H9 (cell line): ENCODE data around the gene ARFGEF3. TPM values are rescaled to one million over a fixed set of nuclear protein-coding genes. Genes with fewer than 3 reads are reported as not detected.

Experiments used
- DNase-seq: peaks from one replicate; pipeline ENCODE4 v3.0.0-alpha.2; 2017
- H2AFZ ChIP-seq: one replicate; pipeline ENCODE4 v1.6.1; 2013; ENCODE audit warnings: mild to moderate bottlenecking, low read length, control low read depth, moderate library complexity
- H2AK5ac ChIP-seq: 2 replicates; pipeline ENCODE4 v1.6.1; 2013; ENCODE audit warnings: low read length, control low read depth, mixed read lengths; ENCODE audit not compliant: insufficient read length
- H2BK120ac ChIP-seq: one replicate; pipeline ENCODE4 v1.6.1; 2013; ENCODE audit warnings: low read depth, mild to moderate bottlenecking, low read length, control low read depth, inconsistent platforms; ENCODE audit not compliant: poor library complexity, severe bottlenecking
- H2BK12ac ChIP-seq: 2 replicates; pipeline ENCODE4 v1.6.1; 2013; ENCODE audit warnings: low read length, control low read depth, mixed read lengths, low read depth; ENCODE audit not compliant: insufficient read length
- H2BK15ac ChIP-seq: 2 replicates; pipeline ENCODE4 v1.6.1; 2013; ENCODE audit warnings: low read depth, low read length, control low read depth
- H2BK20ac ChIP-seq: one replicate; pipeline ENCODE4 v1.6.1; 2013; ENCODE audit warnings: low read depth, mild to moderate bottlenecking, low read length, control low read depth, inconsistent platforms; ENCODE audit not compliant: poor library complexity, severe bottlenecking
- H2BK5ac ChIP-seq: 2 replicates; pipeline ENCODE4 v1.6.1; 2013; ENCODE audit warnings: low read length, control low read depth, mixed read lengths; ENCODE audit not compliant: insufficient read length
- H3K14ac ChIP-seq: 2 replicates; pipeline ENCODE4 v1.6.1; 2013; ENCODE audit warnings: low read length, control low read depth; ENCODE audit not compliant: insufficient read depth
- H3K18ac ChIP-seq: 2 replicates; pipeline ENCODE4 v1.6.1; 2013; ENCODE audit warnings: low read depth, mild to moderate bottlenecking, mixed read lengths, low read length, control low read depth; ENCODE audit not compliant: insufficient read length
- H3K23ac ChIP-seq: 2 replicates; pipeline ENCODE4 v1.6.1; 2013; ENCODE audit warnings: low read length, control low read depth, mixed read lengths, low read depth; ENCODE audit not compliant: insufficient read length
- H3K23me2 ChIP-seq: 2 replicates; pipeline ENCODE4 v1.6.1; 2013; ENCODE audit warnings: low read depth, mild to moderate bottlenecking, mixed read lengths, low read length, control low read depth; ENCODE audit not compliant: insufficient read length, poor library complexity, severe bottlenecking
- H3K27ac ChIP-seq: 2 replicates; pipeline ENCODE4 v1.5.1; 2013; ENCODE audit warnings: low read length, control low read depth, mixed read lengths, low read depth; ENCODE audit not compliant: insufficient read length
- H3K27me3 ChIP-seq: 2 replicates; pipeline ENCODE4 v1.6.1; 2013; ENCODE audit warnings: low read length, control low read depth, inconsistent platforms; ENCODE audit not compliant: insufficient read depth
- H3K4ac ChIP-seq: 2 replicates; pipeline ENCODE4 v1.6.1; 2013; ENCODE audit warnings: low read depth, mild to moderate bottlenecking, control low read depth, inconsistent platforms, low read length, moderate library complexity
- H3K4me1 ChIP-seq: 2 replicates; pipeline ENCODE4 v1.6.1; 2013; ENCODE audit warnings: low read length, control low read depth, inconsistent platforms; ENCODE audit not compliant: insufficient read depth
- H3K4me2 ChIP-seq: 2 replicates; pipeline ENCODE4 v1.6.1; 2013; ENCODE audit warnings: low read length, control low read depth, mixed read lengths; ENCODE audit not compliant: insufficient read length, insufficient read depth
- H3K56ac ChIP-seq: 2 replicates; pipeline ENCODE4 v1.6.1; 2013; ENCODE audit warnings: low read depth, mild to moderate bottlenecking, mixed read lengths, low read length, control low read depth; ENCODE audit not compliant: insufficient read length
- H3K79me1 ChIP-seq: 2 replicates; pipeline ENCODE4 v1.6.1; 2013; ENCODE audit warnings: low read depth, mild to moderate bottlenecking, moderate library complexity, low read length, control low read depth, inconsistent platforms; ENCODE audit not compliant: insufficient read depth, poor library complexity, severe bottlenecking
- H3K79me2 ChIP-seq: 2 replicates; pipeline ENCODE4 v1.6.1; 2013; ENCODE audit warnings: low read length, control low read depth, inconsistent platforms; ENCODE audit not compliant: insufficient read depth
- H3K9ac ChIP-seq: 2 replicates; pipeline ENCODE4 v1.6.1; 2013; ENCODE audit warnings: low read length, control low read depth, mixed read lengths; ENCODE audit not compliant: insufficient read length; ENCODE audit errors: extremely low read depth
- H3K9me3 ChIP-seq: one replicate; pipeline ENCODE4 v1.6.1; 2013; ENCODE audit warnings: low read depth, low read length, inconsistent platforms; ENCODE audit not compliant: control insufficient read depth
- H3T11ph ChIP-seq: one replicate; pipeline ENCODE4 v1.6.1; 2013; ENCODE audit warnings: mild to moderate bottlenecking, low read length, control low read depth, inconsistent platforms
- H4K20me1 ChIP-seq: one replicate; pipeline ENCODE4 v1.6.1; 2013; ENCODE audit not compliant: control insufficient read depth, insufficient read length, insufficient read depth
- H4K5ac ChIP-seq: 2 replicates; pipeline ENCODE4 v1.6.1; 2013; ENCODE audit warnings: low read depth, mild to moderate bottlenecking, mixed read lengths, low read length, control low read depth; ENCODE audit not compliant: insufficient read length
- H4K8ac ChIP-seq: replicated peaks from 2 replicates; pipeline ENCODE4 v1.6.1; 2013; ENCODE audit warnings: low read length, control low read depth, mixed read lengths, low read depth; ENCODE audit not compliant: insufficient read length
- H4K91ac ChIP-seq: 2 replicates; pipeline ENCODE4 v1.6.1; 2013; ENCODE audit warnings: low read depth, mild to moderate bottlenecking, moderate library complexity, mixed read lengths, low read length, control low read depth; ENCODE audit not compliant: insufficient read length
- H3K27ac Mint-ChIP-seq, 3 experiments: 2 replicates in 2 of 3; 3 replicates in 1 of 3; pipeline ENCODE4 v1.8.0; 2020 to 2021; ENCODE audit warnings: mixed read lengths in 3 of 3, mild to moderate bottlenecking in 1 of 3, moderate library complexity in 1 of 3
- H3K27me3 Mint-ChIP-seq: 2 replicates; pipeline ENCODE4 v1.8.0; 2021; ENCODE audit warnings: low read depth, mild to moderate bottlenecking, moderate library complexity, mixed read lengths
- H3K36me3 Mint-ChIP-seq, 3 experiments: 2 replicates in 2 of 3; 3 replicates in 1 of 3; pipeline ENCODE4 v1.8.0; 2020 to 2021; ENCODE audit warnings: low read depth in 3 of 3, mixed read lengths in 3 of 3; ENCODE audit not compliant: insufficient read depth in 1 of 3
- H3K4me1 Mint-ChIP-seq, 2 experiments: 2 replicates each; pipeline ENCODE4 v1.8.0; 2020; ENCODE audit warnings: mixed read lengths in 2 of 2
- H3K4me3 Mint-ChIP-seq, 2 experiments: 2 replicates in 1 of 2; 3 replicates in 1 of 2; pipeline ENCODE4 v1.8.0; 2020 to 2021; ENCODE audit warnings: mild to moderate bottlenecking in 2 of 2, mixed read lengths in 2 of 2, moderate library complexity in 1 of 2
- H3K9me3 Mint-ChIP-seq, 2 experiments: 2 replicates in 1 of 2; 3 replicates in 1 of 2; pipeline ENCODE4 v1.8.0; 2020; ENCODE audit warnings: mild to moderate bottlenecking in 2 of 2, mixed read lengths in 2 of 2, moderate library complexity in 1 of 2
- CTCF ChIP-seq: fragments of 200-600 bp; sonication (generic); conservative IDR thresholded peaks from 3 replicates; pipeline ENCODE4 v1.8.0; 2021; ENCODE audit warnings: antibody characterized with exemption, mild to moderate bottlenecking
- WGBS: extraction: QIAGEN DNeasy Blood & Tissue Kit; methylation state at CpG from one replicate; pipeline ENCODE4 v1.1.7; 2013; ENCODE audit warnings: missing lambda C conversion rate, low lambda C conversion rate, mixed read lengths; ENCODE audit not compliant: insufficient read length; ENCODE audit errors: extremely low coverage; 5-methylcytosine and 5-hydroxymethylcytosine counted together
- total RNA-seq: library from RNA; stranded (reverse); gene quantifications from 2 replicates; pipeline ENCODE4 v1.2.1, GENCODE V29; 2021

ARFGEF3 gene
- total RNA-seq, 1 experiment from 2014 or later = 13.7 TPM

GRCh38 chr6:138297761-138298298, 136.1 kb downstream of the ARFGEF3 start:
- no peak overlapping the region for H3K23ac ChIP-seq
- no peaks in the 10 kb centered on the region; the same call in 1 of the 2 replicates for H3K27me3 ChIP-seq
- Mint-ChIP-seq H3K4me1 (no peaks in the 10 kb centered on the region), H3K27me3 (no peaks in the 10 kb centered on the region), H3K36me3 (peaks cover 4 to 38% (median 15%) of the 10 kb centered on the region in 3 experiments; a peak in 6 of 7 replicates), H3K4me3 (no peak overlapping the region), H3K9me3 (no peaks in the 10 kb centered on the region), H3K27ac (no peak overlapping the region; a peak in 1 of 7 replicates)
- H3K14ac ChIP-seq = no peak overlapping the region
- H2BK12ac ChIP-seq = no peak overlapping the region
- no peak overlapping the region for H4K91ac ChIP-seq
- DNase-seq = no peak
- no peak overlapping the region for H2BK5ac ChIP-seq
- H3K4ac ChIP-seq = no peak overlapping the region
- H2AFZ ChIP-seq = no peak overlapping the region
- WGBS = no CpG with 5 or more reads among the region's 1 CpG
- H2AK5ac ChIP-seq = no peak overlapping the region
- no peak overlapping the region for H3K9ac ChIP-seq
- H4K5ac ChIP-seq = no peak overlapping the region
- H2BK15ac ChIP-seq = no peak overlapping the region
- TF ChIP-seq CTCF = no peak
- H3K9me3 ChIP-seq = no peaks in the 10 kb centered on the region
- no peaks in the 10 kb centered on the region for H3K23me2 ChIP-seq
- H2BK120ac ChIP-seq = no peak overlapping the region
- no peak overlapping the region for H3K4me2 ChIP-seq
- H3K18ac ChIP-seq = no peak overlapping the region
- no peaks in the 10 kb centered on the region for H3K79me1 ChIP-seq
- no peaks in the 10 kb centered on the region for H3K79me2 ChIP-seq
- no peak overlapping the region for H2BK20ac ChIP-seq
- H4K20me1 ChIP-seq = no peaks in the 10 kb centered on the region
- H4K8ac ChIP-seq = no peak overlapping the region
- no peak overlapping the region for H3T11ph ChIP-seq
- no peak overlapping the region for H3K56ac ChIP-seq
- H3K27ac ChIP-seq = no peak overlapping the region
- H3K4me1 ChIP-seq = no peaks in the 10 kb centered on the region
